Mucosa of descending colon (tissue), 3 donors: ENCODE measurements around the gene UBE3D. TPM values are rescaled to one million over a fixed set of nuclear protein-coding genes. Genes with fewer than 3 reads are reported as not detected.
"Not testable (repeated sequence)": the region's sequence is repeated elsewhere in the genome, so short reads cannot be mapped to it uniquely, and the experiment has no call there.

ENCODE experiments used
- ATAC-seq: fragments of 200-7000 bp; cut with Tn5 transposase; one replicate; pipeline ENCODE4 v1.9.1; 2020; ENCODE audit warnings: mild to moderate bottlenecking, moderate library complexity
- DNase-seq, 3 donors: peaks; one replicate each; pipeline ENCODE4 v3.0.0-alpha.2; 2020
- H3K36me3 ChIP-seq: fragments of 200-600 bp; one replicate; pipeline ENCODE4 v1.8.0; 2021; ENCODE audit warnings: low read depth, mild to moderate bottlenecking
- H3K4me1 ChIP-seq: fragments of 200-600 bp; one replicate; pipeline ENCODE4 v1.8.0; 2021; ENCODE audit warnings: low read depth, mild to moderate bottlenecking
- H3K4me3 ChIP-seq: fragments of 200-600 bp; one replicate; pipeline ENCODE4 v1.8.0; 2021; ENCODE audit warnings: mild to moderate bottlenecking
- H3K9me3 ChIP-seq: fragments of 200-600 bp; one replicate; pipeline ENCODE4 v1.8.0; 2021; ENCODE audit warnings: mild to moderate bottlenecking
- CTCF ChIP-seq: fragments of 200-600 bp; IDR thresholded peaks from one replicate; pipeline ENCODE4 v1.8.0; 2022; ENCODE audit warnings: antibody characterized with exemption, mild to moderate bottlenecking
- intact Hi-C, 2 donors: fragments of 100-400 bp; cut with DNase I in 1 of 2; cut with micrococcal nuclease in 1 of 2; formaldehyde crosslinking; loops; one replicate each; pipeline versions ENCODE4 v1.11.0 to v1.11.1; 2022; cut with DNase I, micrococcal nuclease
- total RNA-seq, 3 donors: library from RNA; stranded (reverse); fragmentation: NEBNext Ultra II Directional in 2 of 3; extraction: Animal tissue kit (Norgen Biotek cat#: 25700) in 2 of 3; gene quantifications; one replicate each; pipeline versions ENCODE4 v1.2.1 to v1.2.4, GENCODE V29; 2021 to 2023
- donor health status: DM: no; HTN: no; CAD: no; lungs with moderate emphysema.
- donor health status: DM: no; HTN: no; CAD: no.
- donor health status: DM: no; HTN: yes; CAD: no.

Gene UBE3D
- total RNA-seq, 3 donors from 2014 or later, result 4.3 to 4.8 (median 4.7) TPM

GRCh38 chr6:83042467-83043053 is 23.1 kb downstream of the UBE3D start:
- intact Hi-C loops, result no loop called here
- TF ChIP-seq CTCF, result no peak
- DNase-seq (no peak), ATAC-seq (no peak)
- Histone ChIP-seq H3K36me3 (no peaks in the 10 kb centered on the region), H3K4me3 (no peak overlapping the region), H3K9me3 (no peaks in the 10 kb centered on the region), H3K4me1 (no peaks in the 10 kb centered on the region)

- no peak for TF ChIP-seq CTCF
- intact Hi-C loops, result no loop called here
- Histone ChIP-seq H3K36me3 (no peaks in the 10 kb centered on the region), H3K9me3 (no peaks in the 10 kb centered on the region), H3K4me3 (no peak overlapping the region), H3K4me1 (no peaks in the 10 kb centered on the region)
- no peak for DNase-seq
- no peak for ATAC-seq
Measured at GRCh38 chr6:83038246-83038645, 27.4 kb downstream of the UBE3D start.

- no peak for ATAC-seq
- DNase-seq, result no peak
- intact Hi-C loops, result no loop called here
- no peak for TF ChIP-seq CTCF
- Histone ChIP-seq H3K4me3 (no peak overlapping the region), H3K4me1 (no peaks in the 10 kb centered on the region), H3K36me3 (no peaks in the 10 kb centered on the region), H3K9me3 (peaks cover 9% of the 10 kb centered on the region)
Measured at GRCh38 chr6:83031689-83032088, 34.0 kb downstream of the UBE3D start.

- DNase-seq (no peak), ATAC-seq (no peak)
- intact Hi-C loops, result no loop called here
- Histone ChIP-seq H3K36me3 (no peaks in the 10 kb centered on the region), H3K9me3 (no peaks in the 10 kb centered on the region), H3K4me1 (no peaks in the 10 kb centered on the region), H3K4me3 (no peak overlapping the region)
- TF ChIP-seq CTCF, result no peak
Measured at GRCh38 chr6:83019741-83020140, 45.9 kb downstream of the UBE3D start.

GRCh38 chr6:83011131-83011530 is 54.5 kb downstream of the UBE3D start:
- DNase-seq, intact Hi-C loops, H3K4me1 ChIP-seq, H3K36me3 ChIP-seq, H3K9me3 ChIP-seq, ATAC-seq, H3K4me3 ChIP-seq: not testable (repeated sequence)

GRCh38 chr6:83008626-83009025 is 57.0 kb downstream of the UBE3D start:
- ATAC-seq, result peak; percentile 31
- TF ChIP-seq CTCF, result no peak
- no peaks in the 10 kb centered on the region for H3K36me3 ChIP-seq
- no peak for DNase-seq
- no peak overlapping the region for H3K4me3 ChIP-seq
- H3K9me3 ChIP-seq, result no peaks in the 10 kb centered on the region
- intact Hi-C loops, result no loop called here
- H3K4me1 ChIP-seq, result no peaks in the 10 kb centered on the region
